AG10803 (cell line): ENCODE data around the gene PKP3.

ENCODE experiments used
- DNase-seq: peaks from one replicate; pipeline ENCODE4 v3.0.0; 2010; ENCODE audit warnings: low read depth
- H3K4me3 ChIP-seq: 2 replicates; pipeline ENCODE4 v1.5.1; 2011; ENCODE audit warnings: mild to moderate bottlenecking, low read length, control low read depth
- TF ChIP-seq, protein P1 (sequence below): conservative IDR thresholded peaks from 2 replicates; pipeline ENCODE4 v1.5.1; 2011; ENCODE audit warnings: mild to moderate bottlenecking, low read length, control low read depth, inconsistent platforms

The PKP3 gene

GRCh38 chr11:417652-418342 lies 23.8 kb downstream of the PKP3 start:
- DNase-seq, result no peak
- TF ChIP-seq, protein P1, sequence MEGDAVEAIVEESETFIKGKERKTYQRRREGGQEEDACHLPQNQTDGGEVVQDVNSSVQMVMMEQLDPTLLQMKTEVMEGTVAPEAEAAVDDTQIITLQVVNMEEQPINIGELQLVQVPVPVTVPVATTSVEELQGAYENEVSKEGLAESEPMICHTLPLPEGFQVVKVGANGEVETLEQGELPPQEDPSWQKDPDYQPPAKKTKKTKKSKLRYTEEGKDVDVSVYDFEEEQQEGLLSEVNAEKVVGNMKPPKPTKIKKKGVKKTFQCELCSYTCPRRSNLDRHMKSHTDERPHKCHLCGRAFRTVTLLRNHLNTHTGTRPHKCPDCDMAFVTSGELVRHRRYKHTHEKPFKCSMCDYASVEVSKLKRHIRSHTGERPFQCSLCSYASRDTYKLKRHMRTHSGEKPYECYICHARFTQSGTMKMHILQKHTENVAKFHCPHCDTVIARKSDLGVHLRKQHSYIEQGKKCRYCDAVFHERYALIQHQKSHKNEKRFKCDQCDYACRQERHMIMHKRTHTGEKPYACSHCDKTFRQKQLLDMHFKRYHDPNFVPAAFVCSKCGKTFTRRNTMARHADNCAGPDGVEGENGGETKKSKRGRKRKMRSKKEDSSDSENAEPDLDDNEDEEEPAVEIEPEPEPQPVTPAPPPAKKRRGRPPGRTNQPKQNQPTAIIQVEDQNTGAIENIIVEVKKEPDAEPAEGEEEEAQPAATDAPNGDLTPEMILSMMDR, result no peak
- no peak overlapping the region for H3K4me3 ChIP-seq

- no peak for DNase-seq
- H3K4me3 ChIP-seq, result no peak overlapping the region
- TF ChIP-seq, protein P1, result no peak
These were observed 24.6 kb downstream of the PKP3 start for GRCh38 chr11:418343-419247.

DNA sequence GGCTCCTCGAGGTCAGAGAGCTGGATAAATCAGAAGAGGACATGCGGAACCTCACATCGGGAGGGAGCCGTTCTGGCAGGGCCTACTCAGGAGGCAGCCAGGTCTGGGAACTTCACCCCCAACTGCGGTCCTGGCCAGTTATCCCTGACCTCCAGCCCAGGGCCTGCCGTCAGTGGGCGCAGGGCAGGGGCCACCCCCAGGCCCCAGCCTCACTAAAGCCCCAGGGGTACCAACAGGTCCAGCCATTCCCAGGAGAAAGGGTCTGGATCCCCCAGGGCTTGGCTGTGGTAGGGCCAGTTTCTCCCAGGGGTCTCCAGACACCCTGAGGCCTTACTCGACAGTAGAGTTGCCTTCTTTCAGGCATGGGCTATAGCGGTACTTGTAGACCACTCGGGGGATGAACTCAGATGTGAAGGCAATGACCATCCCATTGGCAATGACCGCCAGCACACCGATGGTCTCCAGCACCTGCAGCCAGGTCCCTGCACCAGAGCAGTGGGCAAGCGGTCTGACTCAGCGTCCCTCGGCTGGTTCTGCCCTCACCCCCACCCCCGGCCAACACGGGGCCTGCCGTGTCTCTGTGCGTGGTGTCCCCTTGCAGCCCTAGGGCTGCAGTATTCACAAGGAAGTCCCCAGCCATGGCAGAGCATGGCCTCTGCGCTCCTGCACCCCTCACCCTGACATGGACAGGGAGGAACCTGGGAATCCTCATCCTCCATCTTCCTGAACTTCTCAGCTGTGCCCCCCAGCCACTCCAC lies 25.4 kb downstream of the PKP3 start:
- H3K4me3 ChIP-seq, result no peak overlapping the region
- TF ChIP-seq, protein P1, result no peak
- DNase-seq, result no peak

DNA sequence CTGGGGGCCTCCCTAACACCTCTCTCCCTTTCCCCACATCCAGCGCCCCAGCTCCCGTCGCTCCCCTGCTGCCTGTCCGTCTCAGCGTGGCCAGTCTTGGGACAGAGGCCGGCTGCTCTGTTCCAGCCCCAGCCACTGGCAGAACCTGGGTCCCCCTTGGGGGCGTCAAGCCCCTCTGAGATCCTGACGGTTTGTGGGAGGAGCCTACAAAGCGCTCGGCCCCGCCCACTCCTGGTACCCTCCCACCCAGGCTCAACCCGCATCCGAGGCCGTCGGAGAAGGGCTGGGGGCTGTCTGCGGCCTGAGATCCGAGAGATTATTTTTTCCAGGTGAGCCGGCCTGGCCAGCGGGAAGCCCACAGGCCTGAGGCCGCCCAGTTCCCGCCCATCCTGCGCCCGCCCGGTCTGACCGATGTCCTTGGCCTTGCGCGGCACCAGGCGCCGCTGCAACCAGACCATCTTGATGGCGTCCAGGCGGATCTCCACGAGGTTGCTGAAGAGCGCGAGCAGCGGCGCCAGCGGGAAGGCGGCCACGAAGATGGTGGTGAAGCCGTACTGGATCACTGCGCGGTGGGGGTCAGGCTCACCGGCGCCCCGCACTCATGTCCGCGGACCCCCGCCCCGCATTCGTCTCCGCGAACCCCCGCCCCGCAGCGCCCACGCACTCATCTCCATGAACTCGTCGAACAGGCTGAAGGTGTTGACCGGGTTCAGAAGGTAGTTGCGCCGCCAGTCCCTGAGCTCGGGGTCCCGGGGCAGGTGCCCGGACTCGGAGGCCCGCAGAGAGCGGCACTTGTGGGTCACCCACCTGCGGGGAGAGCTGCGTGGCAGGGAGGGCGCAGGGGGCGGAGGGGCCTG lies 26.3 kb downstream of the PKP3 start:
- TF ChIP-seq, protein P1, result no peak
- no peak for DNase-seq
- H3K4me3 ChIP-seq, result no peak overlapping the region

DNA sequence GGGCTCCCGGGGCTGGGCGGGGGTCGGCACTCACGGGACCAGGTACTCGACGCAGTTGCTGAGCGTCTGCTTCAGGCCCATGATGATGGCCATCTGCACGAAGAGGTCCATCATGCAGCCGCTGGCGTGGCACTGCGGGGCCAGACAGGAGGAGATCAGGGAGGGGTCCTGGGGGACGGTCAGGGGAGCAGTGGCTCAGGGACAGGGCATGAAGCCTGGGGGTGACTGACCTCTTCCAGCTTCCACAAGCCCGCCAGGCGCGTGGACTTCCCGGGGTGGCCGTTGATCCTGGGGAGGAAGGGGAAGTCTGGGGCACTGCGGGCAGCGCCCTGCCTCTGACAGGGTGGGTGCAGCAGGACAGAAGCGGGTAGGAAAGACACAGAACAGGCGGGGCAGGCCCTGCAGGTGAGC lies 26.9 kb downstream of the PKP3 start:
- TF ChIP-seq, protein P1, result no peak
- H3K4me3 ChIP-seq, result no peak overlapping the region
- no peak for DNase-seq

DNA sequence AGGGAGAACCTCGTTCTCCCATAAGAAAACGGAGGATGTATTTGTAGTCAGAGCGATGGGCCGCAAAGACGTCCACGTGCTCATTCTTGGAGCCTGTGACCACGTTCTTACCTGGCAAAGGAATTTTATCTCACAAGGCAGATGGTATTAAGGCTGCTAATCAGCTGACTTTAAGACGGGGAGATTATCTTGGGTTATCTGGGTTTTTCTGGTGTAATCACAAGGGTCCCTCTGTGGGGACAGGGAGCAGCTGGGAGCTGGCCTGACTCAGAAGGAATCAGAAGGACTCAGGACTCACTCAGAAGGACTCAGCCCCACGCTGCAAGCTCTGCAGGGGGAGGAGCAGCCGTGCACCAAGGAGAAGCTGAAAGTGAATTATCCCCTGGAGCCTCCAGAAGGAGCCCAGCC lies 28.2 kb downstream of the PKP3 start:
- TF ChIP-seq, protein P1, result no peak
- DNase-seq, result no peak
- no peak overlapping the region for H3K4me3 ChIP-seq
